SIG-M5 (cell line): ENCODE measurements around the gene ANKMY1.

Source experiments
- DNase-seq: peaks from one replicate; lab custom pipeline; 2025; lab: John Stamatoyannopoulos, UW

Gene ANKMY1

DNA sequence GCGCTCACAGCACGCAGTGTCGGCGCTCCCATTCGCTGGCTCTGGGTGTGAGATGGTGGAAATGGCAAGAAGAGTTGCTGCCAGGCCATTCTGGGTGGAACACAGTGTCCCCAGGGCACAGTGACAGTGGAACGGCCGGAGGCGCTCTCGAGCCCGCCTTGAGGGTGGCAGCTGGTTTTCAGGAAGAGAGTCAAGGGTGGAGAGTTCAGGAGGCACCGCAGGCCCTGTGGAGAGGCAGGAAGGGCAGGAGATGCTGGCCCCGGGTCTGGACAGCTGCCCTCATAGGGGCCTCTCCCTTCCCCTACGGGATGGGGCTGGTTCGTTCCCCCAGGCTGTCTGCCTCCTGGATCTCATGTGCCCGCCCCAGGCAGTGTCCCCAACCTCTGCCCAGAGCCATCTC, 109.9 kb downstream of the ANKMY1 start:
- no peak for DNase-seq

DNA sequence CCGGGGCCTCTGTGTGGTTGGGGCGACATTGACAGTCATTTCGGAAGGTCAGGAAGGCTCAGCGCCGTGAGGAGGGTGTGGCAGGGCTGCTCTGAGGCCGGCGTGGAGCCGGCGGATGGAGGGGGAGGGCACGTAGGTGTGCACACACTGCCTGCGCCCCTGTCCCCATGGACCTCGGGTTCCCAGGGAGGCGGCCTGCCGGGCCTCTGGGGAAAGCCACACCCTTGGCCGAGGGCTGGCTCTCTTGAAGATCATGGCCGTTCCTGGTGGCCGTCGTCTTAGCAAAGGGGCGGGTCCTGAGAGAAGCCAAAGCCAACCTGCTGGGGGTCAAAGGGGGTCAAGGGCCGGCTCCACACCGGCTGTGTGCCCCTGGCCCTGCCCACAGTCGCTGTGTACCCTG, 110.5 kb downstream of the ANKMY1 start:
- DNase-seq: no peak

DNA sequence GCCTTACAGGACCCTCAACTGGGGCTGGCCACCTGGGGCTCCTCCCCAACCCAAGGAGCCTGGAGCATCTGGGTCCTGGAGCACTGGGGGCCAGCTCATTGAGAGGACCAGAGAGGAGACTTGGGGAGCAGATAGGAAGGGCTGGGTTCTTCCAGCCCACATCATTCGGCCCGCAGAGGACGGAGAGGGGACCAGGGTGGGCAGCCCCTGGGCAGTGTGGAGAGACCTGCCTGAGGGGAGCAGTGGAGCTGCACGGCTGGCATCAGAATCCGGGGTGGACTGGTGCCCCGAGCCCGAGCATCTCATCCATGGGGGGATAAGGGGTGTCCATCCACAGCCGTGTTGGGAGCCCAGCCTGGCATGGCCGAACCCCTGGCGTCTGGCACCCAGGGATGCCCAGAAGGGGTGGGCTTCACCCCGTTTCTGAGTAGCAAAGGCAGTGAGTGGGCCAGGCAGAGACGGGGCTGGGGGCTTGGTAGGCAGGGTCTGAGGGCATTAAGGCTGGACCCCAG, 111.1 kb downstream of the ANKMY1 start:
- DNase-seq: no peak

DNA sequence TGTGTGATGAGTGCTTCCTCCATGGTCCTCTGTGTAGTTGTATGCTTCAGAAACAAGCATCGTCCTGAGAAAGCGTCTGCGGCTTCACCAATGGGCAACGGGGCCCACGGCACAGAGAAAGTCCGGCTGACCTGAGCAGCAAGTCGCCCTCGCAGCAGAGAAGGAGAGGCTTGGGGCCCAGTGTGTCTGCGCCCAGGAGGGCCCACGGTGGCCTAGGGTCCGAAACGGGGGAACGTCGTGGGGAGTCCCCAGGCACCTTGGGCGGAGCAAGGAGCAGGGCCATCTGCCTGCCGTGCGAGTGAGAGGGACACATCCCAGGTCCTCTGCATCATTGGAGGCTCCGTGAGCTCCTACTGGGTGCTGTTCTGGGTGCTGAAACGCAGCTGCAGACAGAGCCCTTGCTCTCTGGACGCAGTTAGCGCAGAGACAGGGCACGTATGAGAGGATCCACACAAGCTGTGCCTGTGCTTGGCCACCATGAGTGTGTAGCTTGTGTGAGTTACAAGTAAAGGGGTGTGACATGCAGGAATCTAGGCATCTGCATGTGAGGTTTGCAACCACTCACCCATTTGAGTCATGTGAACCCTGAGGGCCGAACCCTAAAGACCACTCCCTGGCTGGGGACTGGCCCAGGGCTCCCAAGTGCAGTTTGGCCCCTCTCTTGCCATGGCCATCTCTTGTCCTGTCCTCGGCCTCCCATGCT, 111.7 kb downstream of the ANKMY1 start:
- no peak for DNase-seq

DNA sequence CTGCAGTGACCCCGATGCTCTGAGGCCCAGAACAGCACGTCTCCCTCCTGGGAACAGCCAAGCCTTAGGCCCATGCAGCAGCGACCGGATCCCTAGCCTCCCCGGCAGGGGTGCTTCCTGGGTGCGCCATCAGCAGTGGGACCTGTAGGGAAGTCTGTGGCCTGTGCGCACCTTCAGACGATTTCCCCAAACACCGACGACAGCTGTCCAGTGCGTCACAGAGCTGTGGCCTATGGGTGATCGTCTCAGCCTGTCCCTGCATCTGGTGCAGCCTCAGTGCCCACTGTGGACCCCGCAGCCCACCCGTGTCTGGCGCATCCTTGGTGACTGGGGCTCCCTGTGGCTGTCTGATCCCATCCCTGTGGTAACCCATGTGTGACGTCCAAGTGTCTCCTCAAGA, 113.3 kb downstream of the ANKMY1 start:
- no peak for DNase-seq

DNA sequence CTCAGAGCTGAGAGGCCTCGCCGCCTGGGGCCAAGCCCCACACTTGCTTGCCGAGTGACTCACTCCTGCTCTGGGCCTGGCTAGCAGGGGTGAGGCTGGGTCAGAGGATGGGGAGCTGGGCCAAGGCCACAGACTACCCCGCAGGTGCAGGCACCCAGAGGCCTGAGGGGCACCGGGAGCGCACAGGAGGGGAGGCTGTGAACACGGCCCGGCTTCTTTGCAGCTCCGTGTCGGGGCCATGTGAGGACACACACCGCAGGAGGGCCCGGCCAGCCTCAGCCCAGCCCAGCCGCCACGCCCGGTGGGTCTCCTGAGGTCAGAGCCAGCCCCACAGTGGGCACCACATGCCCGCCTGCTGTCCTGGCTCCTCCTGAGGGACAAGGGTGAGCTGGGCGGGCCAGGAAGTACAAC, 113.9 kb downstream of the ANKMY1 start:
- no peak for DNase-seq

DNA sequence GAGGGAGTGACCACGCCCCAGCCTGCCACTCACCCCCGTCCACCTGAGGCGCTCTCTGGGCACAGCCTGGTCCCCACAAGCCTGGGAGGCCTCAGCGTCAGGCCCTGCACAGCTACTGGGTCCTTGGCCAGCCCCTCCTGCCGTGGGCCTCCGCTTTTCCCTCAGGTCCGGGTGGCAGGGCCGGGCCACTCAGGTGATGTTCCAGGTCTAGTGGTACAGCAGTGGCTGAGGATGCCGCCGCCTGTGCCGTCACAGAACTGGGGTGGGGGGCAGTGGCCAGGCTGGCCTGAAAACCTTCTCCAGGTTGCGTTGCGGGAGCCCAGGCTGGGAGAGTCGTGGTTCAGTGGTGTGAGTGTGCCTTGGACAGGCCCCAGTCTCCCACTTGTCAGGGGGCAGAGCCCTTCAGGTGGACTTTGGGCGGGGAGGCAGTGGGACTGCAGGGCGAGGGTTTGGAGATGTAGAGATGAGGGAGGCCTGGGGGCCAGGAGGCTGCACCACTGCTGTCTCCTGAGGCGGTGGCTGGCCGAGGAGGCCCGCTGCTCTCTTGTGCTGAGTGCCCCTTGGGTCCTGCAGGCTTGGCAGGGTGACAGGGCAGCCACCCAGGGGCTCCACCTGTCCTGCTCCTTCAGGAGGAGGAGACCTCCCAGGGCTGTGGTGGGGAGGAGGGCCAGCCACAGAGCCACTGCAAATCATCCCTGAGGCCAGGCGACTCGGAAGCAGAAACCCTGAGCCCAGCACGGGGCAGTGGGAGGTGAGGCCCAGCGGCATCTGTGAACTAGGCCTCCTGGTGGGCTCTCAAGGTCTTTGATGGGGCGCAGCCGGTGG, 114.7 kb downstream of the ANKMY1 start:
- DNase-seq: no peak

DNA sequence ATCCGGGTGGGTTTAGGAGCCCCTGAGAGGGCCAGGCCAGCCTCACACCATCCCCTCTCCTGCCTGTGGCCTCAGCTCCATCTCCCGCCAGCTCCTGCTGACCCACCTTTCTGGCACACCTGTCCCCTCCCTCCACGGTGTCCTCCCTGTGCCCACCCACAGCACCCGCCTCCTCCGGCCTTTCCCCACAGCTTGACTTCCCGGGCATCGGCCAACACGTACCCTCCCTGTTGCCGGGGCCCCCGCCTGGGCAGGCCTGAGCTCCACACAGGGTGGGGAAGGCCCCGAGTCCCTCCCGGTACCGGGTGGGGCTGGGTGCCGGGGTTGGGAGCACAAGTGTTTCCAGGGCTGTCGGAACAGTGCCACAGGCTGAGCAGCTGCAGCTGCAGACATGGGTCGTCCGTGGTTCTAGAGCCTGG, 115.8 kb downstream of the ANKMY1 start:
- DNase-seq: no peak

DNA sequence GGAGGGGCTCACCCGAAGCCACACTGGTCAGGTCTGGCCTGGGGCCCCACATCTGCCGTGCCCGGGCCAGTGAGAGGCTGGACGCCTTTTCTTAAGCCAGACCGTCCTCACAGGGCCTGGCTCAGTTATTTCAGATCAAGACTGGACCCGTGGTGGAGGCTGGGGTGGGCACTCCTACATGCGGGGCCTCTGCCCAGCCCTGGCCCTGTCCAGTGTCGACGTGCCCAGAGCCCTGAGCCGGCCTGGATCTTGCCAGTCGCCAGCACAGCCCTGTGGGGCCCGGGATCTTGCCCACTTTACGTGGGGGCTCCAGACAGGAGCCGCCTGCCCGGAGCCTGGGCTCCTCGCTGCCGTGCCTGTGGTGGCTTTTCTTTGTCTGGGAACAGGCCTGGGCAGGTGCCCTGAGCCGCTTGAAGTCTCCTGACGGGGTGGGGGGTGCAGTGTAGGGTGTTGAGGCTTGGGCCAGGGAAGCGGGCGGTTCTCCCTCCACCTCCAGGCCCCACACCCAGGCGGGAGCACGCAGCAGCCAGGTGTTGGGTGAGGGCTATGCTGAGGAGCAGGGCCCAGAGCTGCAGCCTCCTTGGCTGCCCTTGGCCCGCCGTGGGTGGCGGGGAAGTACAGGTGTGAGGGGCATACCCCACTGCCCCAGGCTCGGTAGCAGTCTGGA, 116.3 kb downstream of the ANKMY1 start:
- DNase-seq: no peak

DNA sequence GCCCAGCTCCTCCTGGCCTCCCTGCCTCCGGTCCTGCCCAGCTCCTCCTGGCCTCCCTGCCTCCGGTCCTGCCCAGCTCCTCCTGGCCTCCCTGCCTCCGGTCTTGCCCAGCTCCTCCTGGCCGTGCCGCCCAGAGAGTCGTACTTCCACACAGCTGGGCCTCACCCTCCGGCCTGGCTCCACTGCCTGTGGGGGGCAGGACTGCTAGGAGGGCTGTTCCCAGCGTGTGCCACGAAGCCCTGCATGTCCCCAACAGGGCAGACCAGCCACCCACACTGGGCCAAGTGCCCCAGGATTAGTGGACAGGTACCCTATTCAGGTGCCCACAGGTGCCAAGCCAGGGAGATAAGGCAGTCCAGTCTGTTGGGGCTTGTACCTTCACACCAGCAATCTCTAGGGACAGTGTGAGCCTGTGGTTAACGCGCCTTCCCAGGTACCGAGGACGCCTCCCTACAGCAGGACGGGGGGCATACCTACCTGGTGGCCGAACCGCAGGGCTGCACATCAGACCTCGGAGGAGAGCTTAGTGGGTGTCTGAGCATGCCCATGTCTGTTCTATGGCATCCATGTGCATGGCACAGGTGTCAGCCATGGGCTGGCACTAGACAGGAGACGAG, 117.0 kb downstream of the ANKMY1 start:
- no peak for DNase-seq

DNA sequence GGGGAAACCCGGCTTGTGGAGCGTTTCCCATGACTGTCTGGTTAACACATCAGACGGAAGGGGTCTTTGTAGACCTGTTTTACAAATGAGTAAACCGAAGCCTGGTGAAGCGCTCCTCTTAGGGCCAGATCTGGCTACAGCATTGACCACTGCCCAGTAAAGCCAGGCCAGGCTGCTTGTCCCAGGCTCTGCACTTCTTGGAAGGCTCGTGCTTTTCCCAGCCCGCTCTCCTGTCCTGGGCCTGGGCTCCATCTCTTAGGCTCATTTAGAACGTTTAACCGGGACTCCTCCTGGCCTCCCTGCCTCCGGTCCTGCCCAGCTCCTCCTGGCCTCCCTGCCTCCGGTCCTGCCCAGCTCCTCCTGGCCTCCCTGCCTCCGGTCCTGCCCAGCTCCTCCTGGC, 117.5 kb downstream of the ANKMY1 start:
- no peak for DNase-seq

DNA sequence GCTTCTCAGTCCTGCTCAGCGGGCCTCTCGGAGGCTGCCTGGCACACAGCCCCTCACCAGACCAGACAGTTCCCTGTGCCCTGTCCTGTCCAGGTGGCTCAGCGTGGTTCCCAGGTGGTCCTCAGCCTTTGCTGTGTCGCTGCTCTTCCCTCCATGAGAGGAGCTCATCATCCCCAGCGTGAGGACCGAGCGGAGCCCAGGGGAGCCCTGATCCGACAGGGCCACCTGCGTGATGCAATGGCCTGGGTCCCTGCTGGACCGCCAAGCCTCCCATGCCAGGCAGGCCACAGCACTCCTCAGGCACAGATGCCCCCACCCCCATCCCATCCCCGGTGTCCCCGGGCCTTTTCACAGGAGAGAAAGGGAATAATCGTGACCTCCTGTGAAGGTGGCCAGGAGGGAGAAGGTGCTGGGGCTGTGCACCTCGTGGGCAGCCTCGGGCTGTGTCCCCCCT, 118.1 kb downstream of the ANKMY1 start:
- DNase-seq: no peak

DNA sequence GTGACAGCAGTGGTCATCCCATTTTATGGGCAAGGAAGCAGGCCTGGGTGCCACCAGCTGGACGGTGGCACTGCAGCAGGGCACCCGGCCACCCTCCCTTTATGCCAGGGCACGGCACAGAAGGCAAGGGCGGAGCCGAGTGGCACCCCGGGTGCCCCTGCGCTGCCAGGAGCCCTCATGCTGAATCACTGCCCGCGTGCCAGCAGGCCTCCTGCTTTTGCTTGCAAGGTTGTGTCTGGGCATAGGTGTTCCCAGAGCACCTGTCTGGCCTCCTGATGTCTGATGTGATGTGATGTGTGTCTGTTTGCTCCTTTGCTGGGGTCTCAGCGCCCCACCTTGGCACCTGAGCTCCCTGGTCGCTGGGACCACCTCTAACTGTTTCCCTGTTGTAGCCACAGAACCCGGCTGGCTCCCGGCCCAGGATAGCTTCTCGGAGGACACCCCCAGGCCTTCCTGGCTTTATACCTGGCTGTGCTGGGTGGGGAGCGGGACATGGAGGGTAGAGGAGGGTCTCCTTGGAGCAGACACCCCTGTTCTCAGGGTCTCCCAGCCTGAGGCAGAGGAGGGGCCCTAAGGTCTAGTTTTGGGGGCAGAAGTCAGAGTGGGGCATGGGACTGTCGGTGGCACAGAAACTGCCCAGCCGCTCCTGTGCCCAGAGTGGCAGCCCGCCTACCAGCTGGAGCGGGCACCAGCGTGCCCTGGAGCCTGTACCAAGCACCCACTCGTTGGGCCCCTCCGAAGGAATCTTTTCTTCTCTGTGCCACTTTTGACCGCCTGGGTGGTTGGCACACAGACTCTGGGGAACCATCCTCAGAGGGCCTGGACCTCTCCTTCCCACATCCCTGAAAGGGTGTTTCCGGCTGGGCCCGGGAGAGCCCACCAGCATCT, 118.7 kb downstream of the ANKMY1 start:
- no peak for DNase-seq

DNA sequence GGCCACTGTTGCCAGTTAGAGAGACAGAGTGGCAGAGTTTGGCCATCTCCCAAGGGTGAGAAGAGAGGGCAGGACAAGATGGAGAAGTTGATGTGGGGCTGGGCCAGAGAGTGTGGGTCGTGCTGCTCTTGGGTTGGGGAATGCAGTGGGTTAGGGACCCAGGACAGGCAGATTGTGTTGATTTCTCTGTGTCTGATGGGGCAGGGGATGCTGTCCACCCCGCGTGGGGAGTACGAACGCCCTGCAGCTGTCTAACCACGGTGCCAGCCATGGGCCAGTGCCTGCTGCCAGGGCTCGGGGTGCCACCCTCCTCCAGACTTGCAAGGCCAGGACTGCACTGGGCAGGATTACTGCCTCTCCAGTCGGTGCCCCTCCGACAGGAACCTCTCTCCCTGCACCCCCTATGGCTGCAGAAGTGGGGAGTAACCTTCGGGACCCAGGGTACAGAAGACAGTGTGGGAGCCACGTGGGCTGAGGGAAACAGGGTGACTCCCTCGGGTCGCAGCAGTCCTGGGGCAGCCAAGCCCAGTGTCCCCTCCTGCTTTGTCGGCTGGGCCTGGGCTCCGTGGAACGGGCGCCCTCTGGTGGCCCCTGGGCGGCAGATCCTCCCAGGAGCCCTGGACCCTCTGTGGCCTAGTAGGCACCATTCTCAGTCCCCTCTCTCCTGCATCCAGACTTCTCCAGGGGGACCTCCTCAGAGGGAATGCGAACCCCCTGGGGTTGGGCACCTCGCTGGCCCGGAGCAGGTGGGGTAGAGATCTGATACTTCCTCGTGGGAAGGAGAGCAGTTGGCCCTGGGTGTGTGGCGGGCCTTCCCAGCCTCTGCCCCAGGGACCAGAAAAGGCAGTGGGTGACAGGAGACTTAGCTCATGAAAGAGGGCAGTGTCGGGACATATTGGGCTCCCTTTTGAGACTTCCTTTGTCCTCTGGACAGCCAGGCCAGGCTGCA, 119.7 kb downstream of the ANKMY1 start:
- DNase-seq: no peak

DNA sequence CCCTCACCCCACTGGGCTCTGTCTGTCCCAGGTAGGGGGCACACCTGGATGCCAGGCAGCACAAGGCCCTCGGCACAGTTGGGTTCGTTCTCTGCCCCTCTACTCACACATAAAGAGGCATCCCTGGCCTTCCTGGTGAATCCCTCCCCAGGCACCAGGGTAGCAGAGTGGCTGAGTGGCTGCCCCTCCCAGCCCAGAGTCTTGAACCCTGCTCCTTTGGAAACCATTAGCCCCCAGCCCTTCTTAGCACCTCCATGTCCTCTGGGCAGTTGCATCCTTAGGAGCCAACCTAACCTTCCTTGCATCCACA, 120.3 kb downstream of the ANKMY1 start:
- no peak for DNase-seq

DNA sequence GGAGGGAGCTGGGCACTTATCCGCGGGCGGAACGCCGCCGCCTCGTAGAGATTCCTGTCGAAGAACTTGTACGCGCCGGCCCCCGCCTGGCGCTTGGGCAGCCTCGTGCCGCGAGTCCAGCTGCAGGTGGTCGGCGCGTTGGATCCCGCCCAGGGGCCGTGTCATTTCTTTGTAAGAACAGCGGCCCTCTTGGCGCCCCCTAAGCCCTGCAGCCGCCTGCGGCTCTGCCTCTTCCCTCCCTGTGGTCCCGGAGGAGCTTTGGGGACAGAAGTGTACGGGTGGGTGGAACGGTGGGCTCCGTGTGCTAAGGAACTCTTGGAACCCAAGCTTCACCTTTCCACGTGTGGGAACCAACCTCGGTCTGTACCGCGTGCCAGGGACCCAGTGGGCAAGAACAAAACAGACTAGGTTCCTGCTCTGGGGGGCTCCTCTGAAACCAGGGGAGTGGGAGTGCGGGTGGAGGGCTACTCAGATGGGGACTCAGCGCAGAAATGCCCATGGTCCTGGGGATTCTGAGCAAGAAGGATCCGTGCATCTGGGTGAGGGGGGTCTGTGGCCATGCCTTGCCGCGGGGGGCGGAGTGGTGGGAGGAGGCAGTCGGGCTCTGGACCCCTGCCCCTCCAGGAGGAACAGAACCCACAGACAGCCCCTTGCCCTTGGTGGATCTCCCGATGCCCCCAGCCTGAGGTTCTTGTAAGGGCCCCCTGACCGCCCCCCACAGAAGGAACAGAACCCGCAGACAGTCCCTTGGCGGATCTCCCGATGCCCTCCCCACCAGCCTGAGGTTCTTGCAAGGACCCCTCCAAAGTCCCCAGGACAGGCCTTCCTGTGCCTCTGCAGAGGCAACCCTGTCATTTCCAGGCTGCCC, 120.9 kb downstream of the ANKMY1 start:
- DNase-seq: no peak

DNA sequence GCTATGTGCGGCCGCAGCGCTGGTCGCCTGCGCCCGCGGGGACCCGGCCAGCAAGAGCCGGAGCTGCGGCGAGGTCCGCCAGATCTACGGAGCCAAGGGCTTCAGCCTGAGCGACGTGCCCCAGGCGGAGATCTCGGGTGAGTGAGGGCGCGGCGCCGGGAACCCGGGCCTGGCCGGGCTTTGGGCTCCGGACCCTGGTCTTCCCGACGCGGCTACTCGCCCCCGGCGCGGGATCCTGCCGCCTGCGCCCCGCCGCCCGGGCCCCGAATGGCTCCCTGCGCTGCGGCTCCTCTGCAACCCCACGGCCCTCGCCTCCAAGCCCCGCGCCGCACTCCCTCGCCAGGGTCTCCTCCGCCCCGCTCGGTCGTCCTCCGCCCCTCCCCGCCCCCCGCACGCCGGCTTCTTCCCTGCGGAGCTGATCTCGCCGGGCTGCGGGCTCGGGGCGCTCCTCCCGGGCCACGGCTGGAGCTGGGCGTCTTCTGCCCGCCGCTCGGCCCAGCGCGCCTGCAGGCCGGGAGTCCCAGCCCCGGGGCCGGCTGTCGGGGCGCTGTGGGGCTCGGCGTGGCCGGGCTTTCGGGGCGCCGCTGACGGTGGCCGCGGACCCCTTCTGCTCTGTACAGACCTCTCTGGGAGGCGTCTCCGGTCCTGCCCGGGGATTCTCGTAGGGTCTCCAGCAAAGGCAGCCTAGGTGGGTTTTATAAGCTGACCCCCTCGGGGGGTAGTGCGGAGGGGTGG, 121.7 kb downstream of the ANKMY1 start:
- no peak for DNase-seq

DNA sequence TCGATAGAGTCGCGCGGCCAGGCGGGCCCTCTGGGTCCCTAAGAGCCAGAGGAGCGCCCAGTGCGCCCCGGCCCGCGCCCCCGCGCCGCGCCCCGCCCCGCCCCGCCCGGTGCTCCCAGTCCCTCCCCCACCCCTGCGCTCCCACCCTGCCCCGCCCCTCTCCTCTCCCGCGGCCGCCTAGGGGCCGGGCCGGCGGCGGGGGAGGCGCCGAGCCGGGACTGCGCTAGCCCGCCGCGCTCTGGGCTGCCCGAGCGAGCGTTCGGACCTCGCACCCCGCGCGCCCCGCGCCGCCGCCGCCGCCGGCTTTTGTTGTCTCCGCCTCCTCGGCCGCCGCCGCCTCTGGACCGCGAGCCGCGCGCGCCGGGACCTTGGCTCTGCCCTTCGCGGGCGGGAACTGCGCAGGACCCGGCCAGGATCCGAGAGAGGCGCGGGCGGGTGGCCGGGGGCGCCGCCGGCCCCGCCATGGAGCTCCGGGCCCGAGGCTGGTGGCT, 122.3 kb downstream of the ANKMY1 start, which contains the start of gene GPC1:
TSS of gene GPC1 (plus strand) at position 207 of the 491 bp plus-strand sequence. CDS start at position 463, 256 bp downstream.
- no peak for DNase-seq
